Astrocyte of the spinal cord (primary cell): ENCODE results near the gene DOCK8.

Experiments
- DNase-seq: peaks from one replicate; pipeline ENCODE4 v3.0.0; 2011; ENCODE audit warnings: low read depth, low spot score
- H3K4me3 ChIP-seq: 2 replicates; pipeline ENCODE4 v1.5.1; 2011; ENCODE audit warnings: low read depth, mild to moderate bottlenecking, low read length, moderate library complexity
- in situ Hi-C: cut with HindIII; loops from 2 replicates; pipeline ENCODE4 v1.10.0; 2017; ENCODE audit warnings: low sequenced_read_pairs
- TF ChIP-seq, protein P1 (sequence below): IDR thresholded peaks from 2 replicates; pipeline ENCODE4 v1.5.1; 2012; ENCODE audit warnings: low read depth, mild to moderate bottlenecking, low read length, inconsistent platforms

DOCK8 gene

DNA sequence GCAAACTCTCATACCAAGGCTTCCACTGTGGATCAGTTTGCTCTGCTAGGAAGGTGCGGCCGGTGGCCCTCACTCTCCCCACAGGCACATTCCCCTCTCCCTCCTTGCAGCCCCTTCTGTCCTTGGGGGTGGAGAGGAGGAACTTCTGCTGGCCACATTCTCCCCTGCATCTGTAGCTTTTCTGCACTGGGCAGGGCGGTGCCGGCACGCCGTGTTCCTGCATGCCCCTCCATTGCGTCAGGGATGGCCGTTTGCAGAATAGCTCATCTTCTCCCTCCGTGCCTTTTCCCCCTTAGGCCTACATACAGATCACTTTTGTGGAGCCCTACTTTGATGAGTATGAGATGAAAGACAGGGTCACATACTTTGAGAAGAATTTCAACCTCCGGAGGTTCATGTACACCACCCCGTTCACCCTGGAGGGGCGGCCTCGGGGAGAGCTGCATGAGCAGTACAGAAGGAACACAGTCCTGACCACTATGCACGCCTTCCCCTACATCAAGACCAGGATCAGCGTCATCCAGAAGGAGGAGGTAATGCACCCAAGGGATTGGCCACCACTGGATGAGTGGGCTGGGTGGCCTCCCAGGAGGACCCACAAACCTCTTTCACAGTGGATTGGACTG, 231.5 kb downstream of the DOCK8 start:
- no peak overlapping the region for H3K4me3 ChIP-seq
- TF ChIP-seq, protein P1, sequence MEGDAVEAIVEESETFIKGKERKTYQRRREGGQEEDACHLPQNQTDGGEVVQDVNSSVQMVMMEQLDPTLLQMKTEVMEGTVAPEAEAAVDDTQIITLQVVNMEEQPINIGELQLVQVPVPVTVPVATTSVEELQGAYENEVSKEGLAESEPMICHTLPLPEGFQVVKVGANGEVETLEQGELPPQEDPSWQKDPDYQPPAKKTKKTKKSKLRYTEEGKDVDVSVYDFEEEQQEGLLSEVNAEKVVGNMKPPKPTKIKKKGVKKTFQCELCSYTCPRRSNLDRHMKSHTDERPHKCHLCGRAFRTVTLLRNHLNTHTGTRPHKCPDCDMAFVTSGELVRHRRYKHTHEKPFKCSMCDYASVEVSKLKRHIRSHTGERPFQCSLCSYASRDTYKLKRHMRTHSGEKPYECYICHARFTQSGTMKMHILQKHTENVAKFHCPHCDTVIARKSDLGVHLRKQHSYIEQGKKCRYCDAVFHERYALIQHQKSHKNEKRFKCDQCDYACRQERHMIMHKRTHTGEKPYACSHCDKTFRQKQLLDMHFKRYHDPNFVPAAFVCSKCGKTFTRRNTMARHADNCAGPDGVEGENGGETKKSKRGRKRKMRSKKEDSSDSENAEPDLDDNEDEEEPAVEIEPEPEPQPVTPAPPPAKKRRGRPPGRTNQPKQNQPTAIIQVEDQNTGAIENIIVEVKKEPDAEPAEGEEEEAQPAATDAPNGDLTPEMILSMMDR, result no peak
- in situ Hi-C loops, result no loop called here
- DNase-seq, result no peak

DNA sequence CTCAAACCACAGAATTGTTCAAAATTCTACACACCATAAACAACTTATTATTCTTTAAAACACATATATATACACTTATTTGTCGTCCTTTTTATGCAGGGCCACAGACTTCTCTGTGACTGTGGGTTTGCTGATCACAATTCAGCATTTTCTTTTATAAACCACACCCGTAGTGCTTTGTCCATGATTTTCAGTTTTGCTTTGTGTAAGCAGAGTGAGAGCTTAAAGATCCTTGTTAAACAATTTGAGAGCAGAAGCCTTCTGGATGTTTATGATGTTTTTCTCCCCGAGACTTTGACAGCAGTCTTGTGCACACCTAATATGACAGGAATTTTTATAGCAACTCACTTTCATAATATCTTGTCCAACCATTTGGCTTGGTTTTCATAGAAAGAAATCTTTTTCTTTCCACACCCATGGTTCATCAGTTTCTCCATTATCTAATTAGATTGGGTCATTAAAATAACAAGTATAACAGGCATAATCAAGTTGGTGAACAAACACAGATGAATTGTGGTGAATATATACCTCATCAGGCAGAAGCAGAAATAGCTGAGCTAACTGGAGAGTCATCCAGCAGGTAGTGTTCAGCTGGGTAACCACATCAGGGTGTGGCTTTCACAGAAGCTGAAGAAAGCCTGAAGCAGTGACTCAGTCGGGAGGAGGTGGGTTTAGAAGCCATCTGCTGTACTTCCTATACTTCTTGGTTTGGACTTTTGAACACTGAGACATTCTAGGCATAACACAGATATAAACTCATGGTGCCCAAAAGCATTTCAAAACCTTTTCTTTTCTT, 232.8 kb downstream of the DOCK8 start:
- TF ChIP-seq, protein P1, result no peak
- in situ Hi-C loops, result no loop called here
- peak; percentile 81 for DNase-seq
- no peak overlapping the region for H3K4me3 ChIP-seq

DNA sequence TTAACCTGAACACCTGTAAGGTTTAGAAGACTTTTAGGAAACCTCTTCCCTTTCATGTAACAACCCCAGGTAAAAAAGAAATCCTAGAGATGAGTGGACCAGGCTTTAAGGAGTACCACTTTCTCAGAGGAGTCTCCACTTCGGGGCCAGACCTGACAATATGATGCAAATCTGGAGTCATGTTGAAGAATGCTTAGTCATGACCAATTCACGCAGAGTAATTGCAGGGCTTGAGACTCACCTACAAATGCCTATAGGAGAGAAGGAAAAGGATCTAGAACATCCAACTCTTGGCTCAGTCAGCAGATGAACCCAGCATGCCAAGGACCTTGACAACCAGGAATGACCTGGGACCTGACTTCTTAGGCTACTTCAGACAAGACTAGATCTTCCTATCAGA, 235.4 kb downstream of the DOCK8 start:
- in situ Hi-C loops, result no loop called here
- TF ChIP-seq, protein P1, result no peak

DNA sequence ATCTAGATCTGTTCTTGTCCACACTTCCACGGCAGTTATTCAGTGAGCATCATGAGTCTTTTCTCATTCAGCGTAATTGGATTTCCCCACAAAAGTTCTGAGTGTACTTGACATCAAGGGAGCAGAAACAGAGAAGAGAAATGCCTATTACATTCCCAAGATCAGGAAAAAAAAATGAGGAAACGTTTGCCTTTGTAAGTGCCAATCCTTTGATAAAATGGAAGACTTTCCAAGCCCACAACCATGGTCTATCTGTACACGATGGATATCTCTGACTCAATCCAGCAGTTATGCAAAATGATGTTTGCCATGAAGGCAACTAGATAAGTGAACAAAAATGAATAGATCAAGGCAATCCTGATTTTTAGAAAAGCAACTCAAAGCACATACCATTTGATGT, 235.9 kb downstream of the DOCK8 start:
- no peak for DNase-seq
- TF ChIP-seq, protein P1, result no peak
- H3K4me3 ChIP-seq, result no peak overlapping the region
- in situ Hi-C loops, result no loop called here

More for the DNA sequence above, 235.4 kb downstream of the DOCK8 start:
- no peak for DNase-seq
- no peak overlapping the region for H3K4me3 ChIP-seq

DNA sequence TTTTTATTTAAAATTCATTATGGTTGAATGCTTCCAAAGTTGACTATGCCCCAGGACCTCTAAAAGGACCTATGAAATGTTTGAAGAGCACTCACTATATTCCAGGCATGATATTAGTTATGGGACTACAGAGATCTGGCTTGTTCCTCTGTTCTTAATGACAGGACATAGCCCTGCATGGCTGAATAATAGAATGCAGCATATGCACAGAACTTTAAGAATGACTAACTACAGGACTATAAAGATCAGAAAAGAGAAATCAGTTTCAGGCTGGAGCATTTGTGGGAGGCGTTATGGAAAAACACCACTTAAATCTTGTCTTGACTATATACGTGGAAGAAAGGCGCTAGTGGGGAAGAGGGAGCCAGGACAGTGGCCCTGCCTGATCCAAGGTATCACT, 239.2 kb downstream of the DOCK8 start:
- H3K4me3 ChIP-seq, result no peak overlapping the region
- TF ChIP-seq, protein P1, result no peak
- no peak for DNase-seq
- in situ Hi-C loops, result no loop called here

DNA sequence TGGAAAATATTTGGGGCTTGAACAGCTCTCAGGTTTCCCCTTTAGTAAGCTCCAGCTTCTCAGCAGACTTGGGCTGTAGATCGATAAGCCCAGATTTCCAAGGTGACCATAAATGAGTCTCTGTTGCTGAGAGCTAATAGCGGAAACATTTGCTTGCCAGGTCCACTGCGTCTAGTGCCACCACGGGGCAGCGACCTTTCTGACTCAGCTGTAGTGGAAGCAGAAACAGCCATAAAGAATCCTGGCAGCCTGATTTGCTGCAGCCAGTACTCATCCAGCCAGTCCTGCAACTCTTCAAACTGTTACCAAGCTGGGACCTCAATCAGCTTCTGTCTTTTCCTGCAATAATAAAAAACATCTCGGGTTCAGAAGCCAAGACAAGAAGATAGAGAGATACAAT, 241.7 kb downstream of the DOCK8 start:
- in situ Hi-C loops, result no loop called here
- TF ChIP-seq, protein P1, result no peak
- H3K4me3 ChIP-seq, result no peak overlapping the region
- DNase-seq, result peak; percentile 22
